CD4-positive, alpha-beta T cell treated with Interleukin-15 for 1 hour (primary cell): ENCODE data around the gene CD244.
"Not testable (repeated sequence)": the region's sequence is repeated elsewhere in the genome, so short reads cannot be mapped to it uniquely, and the experiment has no call there.

ENCODE experiments used
- DNase-seq: peaks from one replicate; pipeline ENCODE4 v3.0.0-alpha.2; 2020

CD244 gene

DNA sequence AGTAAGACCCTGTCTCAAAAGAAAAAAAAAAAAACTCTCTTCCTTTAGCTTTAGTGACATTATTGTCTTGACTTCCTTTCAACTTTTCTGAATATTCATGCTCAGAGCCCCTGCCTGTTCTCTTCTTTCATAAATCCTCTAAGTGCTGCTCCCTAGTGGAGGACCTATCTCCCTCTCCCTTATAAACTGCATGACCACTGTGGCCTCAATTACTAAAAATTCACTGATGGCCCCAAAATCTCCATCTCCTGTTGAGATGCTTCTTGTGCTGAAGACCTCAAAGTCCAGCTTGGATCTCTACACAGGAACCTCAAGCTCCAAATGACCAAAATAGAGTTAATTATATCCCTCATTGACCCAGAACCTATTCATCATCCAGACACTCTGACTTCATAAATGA, 14.5 kb upstream of the CD244 start:
- no peak for DNase-seq

DNA sequence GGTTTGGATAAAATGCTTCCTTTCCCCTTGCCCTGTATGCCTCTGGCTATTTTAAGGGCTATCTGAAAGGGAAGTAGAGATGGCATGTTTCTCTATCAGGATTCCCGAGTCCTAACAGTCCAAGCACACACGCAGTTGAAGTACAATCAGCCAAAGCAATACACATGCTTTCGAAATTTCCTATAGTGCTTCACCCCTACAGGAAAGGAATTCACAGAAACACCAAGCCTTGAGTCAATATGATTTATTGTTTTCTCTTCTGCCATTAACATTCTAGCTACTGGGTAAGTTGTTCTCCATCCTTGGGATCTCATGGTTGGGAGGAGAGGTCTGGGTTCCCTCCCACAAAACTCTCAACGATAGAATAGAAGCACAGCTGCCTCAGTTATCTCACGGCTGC, 13.6 kb upstream of the CD244 start:
- no peak for DNase-seq

DNA sequence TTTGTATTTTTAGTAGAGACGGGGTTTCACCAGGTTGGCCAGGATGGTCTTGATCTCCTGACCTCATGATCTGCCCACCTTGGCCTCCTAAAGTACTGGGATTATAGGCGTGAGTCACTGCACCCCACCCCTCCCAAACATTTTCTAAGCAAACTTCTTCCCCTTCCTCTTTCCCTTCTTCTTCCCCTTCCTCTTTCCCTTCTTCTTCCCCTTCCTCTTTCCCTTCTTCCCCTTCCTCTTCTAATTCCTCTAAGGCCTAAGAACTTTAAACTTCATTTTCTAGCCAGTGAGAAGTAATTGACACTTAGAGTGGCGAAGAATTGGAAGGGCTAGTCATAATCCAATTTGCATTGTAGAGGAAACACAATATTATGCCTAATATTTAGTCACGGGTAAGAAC, 12.9 kb upstream of the CD244 start:
- DNase-seq, result not testable (repeated sequence)

DNA sequence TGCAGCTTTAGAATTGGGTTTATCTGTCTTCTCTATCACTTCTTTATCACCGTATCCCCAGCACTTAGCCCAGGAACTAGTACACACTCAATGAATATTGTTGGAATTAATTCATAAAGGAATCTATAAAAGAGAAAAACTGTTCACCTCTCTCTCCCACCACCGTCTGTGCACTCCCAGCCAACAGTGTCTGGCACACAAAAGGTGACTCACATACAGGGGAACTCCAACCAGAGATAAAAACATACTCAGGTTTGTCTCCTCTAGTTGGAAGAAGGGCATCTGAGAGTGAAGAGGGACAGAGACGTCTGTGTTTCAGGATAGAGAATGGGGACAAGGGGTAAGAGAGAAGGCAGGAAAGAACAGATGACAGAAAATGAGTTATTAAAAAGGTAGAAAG, 12.2 kb upstream of the CD244 start:
- no peak for DNase-seq

DNA sequence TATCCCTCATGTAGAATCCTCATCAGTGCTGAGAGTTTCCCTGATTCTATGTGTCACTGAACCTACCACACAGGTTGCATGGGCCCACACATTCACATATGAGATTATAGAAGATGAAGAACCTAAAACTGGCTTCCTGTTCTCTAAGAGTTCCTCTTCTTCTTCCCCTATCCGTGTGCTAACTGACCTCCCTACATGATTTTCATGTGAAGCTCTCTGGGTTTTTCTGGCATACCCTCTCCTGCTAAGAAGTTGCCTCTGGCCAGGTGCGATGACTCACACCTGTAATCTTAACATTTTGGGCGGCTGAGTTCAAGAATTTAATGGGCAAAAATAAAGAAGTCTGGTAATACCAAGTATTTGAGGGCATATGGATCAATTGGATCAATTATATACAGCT, 5.5 kb upstream of the CD244 start:
- DNase-seq, result no peak

DNA sequence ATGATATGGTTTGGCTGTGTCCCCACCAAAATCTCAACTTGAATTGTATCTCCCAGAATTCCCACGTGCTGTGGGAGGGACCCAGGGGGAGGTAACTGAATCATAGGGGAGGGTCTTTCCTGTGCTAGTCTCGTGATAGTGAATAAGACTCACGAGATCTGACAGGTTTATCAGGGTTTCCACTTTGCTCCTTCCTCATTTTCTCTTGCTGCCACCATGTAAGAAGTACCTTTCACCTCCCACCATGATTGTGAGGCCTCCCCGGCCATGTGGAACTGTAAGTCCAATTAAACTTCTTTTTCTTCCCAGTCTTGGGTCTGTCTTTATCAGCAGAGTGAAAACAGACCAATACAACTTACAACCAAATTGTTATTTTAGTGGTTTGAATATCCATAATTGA, 5.0 kb upstream of the CD244 start:
- not testable (repeated sequence) for DNase-seq

DNA sequence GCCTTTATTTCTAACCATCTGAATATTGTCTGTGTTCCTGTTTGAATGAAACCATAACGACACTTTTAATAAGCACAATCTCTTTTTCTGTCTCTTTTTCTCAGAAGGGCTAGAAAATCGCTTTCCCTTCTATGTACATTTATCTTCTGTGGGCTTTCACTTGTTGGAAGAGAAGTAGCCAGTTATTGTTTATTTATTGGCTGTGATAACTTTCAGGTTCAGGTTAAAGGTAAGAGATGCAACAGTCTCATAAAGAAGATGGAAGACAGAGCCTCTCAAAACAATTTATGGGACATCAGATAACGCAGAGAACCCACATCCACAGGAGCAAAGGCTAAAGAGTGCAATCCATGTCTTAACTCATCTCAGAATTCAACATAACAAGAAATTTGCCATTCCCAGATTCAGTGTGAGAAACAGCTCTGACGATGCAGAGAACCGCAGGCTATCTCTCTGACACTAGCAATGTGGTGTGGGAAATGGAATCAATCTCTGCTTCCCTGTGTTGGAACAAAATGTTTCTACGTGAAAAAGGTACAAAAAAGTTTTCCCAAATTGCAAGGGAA, 4.1 kb upstream of the CD244 start:
- no peak for DNase-seq

DNA sequence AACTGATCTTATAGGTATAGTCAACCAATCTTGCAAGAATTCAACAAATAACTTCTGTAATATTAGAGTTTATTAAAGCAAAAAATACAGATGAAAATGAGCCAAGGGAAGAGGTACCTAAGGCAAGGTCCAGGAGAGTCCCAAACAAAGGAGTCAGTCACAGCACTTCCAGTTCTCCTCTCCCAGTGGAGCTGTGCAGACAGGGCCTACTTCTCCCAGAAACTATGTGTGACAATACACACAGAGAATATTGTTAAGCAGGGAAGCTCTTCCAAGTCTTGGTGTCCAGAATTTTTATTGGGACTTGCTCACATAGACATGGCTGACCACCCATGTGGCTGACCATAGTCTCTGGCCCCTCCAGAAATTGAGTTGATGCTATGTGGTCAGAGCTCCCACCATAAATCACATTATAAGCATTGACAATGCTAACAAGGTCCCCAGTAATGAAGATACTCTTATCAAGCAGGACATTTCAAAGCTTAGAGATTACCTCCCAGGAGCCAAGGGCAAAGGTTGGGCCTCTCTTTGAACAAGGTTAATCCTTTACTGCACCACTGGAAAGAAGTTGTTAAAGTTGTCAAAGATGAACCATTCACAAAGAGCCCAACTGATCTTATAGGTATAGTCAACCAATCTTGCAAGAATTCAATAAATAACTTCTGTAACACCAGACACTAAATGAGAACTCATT, 3.5 kb upstream of the CD244 start:
- no peak for DNase-seq

DNA sequence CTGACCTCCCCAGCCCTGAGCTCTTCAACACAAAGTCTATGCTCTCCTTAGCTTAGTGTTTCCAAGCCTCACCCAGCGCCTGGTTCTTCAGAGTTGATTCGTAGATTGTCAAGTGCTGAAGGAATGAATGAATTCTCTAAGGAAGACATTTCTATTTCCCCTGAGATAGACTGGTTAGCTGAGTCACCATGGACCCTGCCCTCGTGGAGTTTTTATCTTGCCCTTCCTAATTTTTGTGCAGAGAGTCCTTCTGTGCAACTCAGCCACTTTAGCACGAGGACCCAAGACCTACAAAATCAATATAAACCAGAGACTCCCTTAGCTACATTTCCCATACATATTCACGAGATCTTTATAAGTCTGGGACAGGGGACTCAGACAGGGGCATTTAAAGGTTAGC, 2.6 kb upstream of the CD244 start:
- DNase-seq, result no peak

DNA sequence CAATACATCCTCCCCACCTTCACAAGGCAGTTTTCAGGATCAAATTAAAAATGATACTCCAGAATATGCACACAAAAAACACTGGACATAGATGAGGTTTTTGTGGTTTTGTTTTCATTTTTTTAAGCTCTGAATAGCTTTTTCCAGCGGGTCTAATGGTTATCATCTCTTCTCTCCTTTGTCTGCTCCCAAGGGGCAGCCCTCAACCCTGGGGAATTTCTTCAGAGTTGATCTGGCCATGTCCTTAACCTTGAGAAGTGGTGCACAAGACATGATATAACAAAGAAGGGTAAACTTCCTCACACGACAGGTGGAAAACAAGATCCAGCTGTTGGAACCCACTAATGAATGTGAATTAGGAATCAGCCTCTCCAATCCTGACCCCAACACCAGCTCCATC, 1.5 kb upstream of the CD244 start:
- no peak for DNase-seq

DNA sequence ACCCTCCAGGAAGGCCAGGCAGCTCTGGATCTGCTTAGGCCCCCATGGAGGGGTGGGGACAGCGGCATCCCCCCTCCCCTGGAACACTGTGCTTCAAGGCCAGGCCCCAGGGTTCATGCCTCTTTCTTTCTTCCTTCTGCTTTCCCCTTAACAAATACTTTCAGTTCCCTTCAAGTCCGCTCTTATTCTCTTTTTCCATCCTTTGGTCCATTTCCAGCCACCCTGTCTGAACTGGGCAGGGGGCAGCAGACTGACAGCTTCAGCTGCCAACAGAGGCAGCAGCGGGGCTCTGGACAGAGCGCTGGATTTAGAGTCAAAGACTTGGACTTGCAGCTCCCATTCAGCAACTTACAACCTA, 1.1 kb upstream of the CD244 start:
- DNase-seq, result no peak

DNA sequence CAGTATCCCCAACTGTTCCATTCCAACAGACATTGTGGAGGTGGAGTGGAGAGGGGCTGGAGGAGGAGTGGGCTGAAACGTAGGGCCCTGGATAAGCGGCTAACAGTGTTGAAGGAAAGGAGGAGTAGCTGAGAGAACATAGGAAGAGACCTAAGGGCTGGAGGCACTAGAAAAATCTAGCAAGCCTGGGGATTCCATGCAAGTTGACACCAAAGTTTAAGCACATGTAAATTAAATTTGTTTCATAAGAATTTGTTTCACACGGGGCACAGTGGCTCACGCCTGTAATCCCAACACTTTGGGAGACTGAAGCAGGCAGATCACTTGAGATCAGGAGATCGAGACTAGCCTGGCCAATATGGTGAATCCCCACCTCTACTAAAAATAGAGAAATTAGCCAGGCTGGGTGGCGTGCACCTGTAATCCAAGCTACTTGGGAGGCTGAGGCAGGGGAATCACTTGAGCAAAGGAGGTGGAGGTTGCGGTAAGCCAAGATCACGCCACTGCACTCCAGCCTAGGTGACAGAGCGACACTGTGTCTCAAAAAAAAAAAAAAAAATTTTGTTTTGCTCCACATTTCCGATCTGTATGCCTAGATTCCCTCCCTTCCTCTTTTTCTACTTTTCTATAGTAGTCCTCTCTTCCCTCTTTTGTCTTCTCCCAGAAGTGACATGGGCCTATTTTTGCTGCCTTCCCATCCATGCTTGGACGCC, 530 bp upstream of the CD244 start:
- no peak for DNase-seq

DNA sequence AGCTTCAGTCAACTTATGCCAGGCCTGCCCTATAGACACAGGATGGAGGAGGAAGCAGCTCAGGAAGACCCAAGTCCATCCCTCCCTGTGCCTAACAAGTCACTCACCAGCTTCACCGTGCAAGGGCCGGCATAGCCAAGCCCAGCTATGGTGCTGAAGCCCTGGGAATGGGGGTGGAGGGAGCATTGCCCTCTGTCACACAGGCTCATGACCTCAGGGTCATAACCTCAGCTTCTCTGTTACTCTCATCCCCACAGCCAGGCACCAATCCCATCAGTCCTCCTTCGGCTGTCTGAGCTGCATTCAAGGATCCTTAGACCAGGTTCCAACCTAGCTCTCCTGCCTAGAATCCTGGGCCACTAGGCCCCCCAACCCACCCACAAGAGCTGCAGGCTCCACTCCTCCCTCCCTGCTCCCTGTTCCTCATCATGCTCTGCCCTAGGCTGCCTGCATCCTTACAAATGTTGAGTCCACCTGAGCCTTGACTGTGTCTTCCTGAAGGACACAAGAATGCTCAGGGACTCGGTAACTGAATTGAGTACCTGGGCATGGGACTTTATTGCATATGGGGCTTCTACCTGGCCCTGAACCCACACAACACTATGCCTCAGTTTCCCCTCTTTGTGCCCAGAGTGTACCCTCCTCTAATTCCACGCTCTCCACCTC, 1.7 kb downstream of the CD244 start:
- DNase-seq, result no peak

DNA sequence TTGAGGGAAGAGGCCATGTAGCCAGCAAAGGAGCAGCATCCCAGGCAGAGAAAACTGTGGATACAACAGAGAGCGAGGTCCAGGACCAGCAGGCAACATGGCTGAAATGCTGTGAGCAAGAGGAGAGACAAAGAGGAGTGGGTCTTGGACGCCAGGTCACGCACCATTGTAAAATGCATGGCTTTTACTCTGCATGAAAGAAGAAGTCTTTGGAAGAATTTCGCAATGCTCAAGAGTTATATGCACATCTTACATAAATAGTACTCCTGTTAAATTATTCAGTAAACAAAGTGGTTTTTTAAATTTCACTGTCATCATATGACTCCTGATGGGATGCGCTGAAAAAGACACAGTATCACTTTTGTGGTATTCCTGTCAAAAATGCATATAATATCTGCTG, 3.5 kb downstream of the CD244 start:
- no peak for DNase-seq

DNA sequence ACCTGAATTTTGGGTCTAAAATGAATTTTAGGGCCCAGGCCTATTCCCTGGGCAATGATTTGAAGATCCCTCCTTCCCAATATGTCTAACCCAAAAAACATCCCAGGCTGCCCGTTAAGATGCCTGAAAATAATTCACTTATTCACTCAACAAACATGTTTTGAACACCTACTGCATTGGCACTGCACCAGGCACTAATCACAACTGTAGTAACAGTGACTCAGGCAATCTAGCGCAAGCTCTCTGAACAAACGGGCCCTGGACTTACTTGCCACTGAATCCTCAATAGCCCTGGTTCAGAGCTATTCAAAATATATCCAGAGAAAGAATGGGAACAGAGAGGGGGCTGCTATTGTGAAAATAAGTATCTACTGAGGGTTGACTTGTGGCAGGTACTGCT, 4.2 kb downstream of the CD244 start:
- no peak for DNase-seq

DNA sequence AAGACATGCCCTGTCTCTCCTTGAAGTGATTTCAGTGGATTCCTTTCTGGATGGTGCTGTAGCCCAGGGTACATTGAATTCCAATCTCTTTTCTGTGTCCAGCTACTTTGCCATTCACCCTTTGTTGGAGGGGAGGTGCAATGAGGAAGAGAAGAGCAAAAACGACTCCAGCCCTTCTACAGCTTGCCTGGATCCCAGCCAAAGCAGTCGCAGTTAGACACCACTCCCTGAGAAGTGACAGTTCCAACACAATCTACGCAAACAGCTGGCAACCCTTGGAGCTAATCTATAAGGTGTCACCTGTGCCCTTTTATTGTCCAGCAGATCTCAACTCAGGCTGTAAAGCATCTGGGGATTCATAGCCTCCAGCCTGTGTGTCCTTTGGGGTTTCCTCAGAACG, 4.6 kb downstream of the CD244 start:
- no peak for DNase-seq

DNA sequence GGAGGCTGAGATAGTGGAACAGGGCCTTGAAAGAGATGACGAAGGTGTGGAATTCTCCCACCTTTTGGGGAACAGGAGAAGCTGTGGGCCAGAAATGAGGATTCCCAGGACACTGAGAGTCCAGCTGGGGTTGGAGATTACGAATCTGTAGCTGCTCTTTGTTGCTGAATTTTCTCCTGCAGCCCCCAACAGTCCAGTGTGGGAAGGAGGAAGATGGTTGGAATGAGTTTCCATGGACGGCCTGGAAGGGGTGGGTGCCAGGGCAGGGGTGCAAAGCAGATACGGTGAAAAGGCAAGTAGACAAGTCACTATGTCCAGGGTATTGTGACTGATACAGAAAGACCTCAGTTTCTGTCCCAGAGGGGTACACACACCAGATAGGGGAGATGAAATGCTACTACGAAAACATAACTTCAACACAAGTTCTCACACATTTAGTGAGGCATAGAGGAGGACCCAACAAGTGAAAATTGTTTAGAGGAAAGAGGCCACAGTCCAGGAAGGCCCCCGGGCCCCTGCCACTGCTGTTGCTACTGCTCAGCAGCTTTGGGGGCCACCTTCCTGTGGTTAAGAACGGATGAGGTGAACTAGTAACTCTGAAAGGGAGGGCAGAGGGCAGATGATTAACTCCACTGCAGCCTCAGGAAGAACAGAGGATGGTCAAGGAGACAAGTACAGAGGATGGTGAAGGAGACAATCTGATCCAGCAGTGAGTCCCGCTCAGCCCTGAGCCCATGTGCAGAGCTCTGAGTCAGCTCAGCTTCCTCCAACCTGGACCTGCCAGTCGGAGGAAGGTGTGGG, 7.3 kb downstream of the CD244 start:
- no peak for DNase-seq

DNA sequence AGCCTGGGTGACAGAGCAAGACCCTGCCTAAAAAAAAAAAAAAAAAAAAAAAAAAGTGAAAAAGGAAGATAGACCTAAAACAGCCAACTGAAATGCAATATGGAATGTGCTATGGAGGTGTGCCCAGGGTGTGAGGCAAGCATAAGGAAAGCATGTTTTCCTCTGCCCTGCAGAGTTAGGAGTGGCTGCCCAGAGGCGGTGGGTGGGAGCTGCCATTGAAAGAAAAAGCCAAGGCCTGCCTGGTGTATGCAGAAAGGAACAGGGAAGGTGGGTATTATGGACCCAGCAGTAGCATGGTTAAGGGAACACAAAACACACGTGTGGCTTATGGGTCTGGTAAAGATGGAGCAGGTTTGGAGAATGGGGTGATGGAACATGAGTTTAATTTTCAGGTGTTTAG, 8.9 kb downstream of the CD244 start:
- no peak for DNase-seq

DNA sequence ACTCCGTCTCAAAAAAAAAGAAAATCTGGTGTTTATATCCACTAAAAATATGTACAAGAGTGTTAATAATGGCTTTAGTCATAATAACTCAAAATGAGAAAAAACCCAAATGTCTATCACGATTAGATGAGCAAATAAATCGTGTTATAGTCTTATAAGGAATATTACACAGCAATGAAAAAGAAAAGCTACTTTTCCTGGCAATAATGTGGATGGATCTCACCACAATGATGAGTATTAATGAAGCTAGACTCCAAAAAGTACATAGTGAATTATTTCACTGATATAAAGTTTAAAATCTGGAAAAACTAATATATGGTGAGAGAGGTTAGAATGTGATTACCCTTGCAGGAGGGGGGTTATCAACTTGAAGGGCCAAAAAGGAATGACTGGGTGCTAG, 9.7 kb downstream of the CD244 start:
- DNase-seq, result no peak

DNA sequence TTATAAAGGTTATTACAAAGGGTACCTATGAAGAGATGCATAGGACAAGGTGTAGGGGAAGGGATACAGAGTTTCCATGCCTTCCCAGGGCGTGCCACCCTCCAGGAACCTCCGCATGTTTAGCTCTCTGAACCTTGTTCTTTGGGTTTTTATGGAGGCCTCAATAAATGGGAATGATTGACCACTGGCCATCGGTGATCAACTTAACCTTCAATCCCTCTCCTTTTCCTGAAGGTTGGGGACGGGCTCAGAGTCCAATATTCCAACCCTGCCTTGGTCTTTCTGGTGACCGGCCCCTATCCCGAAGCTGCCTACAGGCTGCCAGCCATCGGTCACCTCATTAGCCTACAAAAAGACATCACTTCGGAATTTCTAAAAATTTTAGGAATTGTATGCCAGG, 11.7 kb downstream of the CD244 start:
- no peak for DNase-seq

DNA sequence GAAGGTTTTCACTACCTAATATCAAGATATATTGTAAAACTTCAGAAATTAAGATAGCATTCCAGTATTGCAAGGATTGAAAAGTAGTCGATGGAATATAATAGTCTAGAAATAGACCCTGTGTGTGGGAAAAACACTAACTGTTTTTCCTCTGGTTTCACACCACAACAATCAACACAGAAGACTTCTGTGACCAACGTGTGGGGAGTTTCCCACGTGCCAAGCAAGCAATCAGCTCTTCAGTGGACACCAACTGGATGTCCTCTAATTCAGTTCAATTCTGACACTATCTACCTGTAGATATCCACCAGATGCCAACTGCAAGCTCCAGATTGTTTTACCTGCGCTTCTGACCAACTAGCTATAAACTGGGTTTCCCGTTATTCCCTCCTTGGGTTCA, 12.1 kb downstream of the CD244 start:
- no peak for DNase-seq

DNA sequence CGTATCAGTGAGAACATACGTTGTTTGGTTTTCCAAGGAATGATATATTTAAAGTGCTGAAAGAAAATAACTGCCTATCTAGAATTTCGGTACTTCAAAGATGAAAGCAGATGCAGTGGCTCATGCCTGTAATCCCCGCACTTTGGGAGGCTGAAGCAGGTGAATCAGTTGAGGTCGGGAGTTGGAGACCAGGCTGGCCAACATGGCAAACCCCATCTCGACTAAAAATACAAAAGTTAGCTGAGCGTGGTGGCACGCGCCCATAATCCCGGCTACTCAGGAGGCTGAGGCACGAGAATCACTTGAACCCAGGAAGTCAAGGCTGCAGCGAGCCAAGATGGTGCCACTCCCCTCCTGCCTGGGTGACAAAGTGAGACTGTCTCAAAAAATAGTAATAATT, 16.4 kb downstream of the CD244 start:
- no peak for DNase-seq
